ENCODE measurements around the gene PLEKHD1. TPM values are rescaled to one million over a fixed set of nuclear protein-coding genes. Genes with fewer than 3 reads are reported as not detected.

The PLEKHD1 gene
- total and polyA plus RNA-seq, 2 donors (not counting 1 experiment from before 2014, with no cell fraction given), result under 0.01 to 0.01 TPM

DNA sequence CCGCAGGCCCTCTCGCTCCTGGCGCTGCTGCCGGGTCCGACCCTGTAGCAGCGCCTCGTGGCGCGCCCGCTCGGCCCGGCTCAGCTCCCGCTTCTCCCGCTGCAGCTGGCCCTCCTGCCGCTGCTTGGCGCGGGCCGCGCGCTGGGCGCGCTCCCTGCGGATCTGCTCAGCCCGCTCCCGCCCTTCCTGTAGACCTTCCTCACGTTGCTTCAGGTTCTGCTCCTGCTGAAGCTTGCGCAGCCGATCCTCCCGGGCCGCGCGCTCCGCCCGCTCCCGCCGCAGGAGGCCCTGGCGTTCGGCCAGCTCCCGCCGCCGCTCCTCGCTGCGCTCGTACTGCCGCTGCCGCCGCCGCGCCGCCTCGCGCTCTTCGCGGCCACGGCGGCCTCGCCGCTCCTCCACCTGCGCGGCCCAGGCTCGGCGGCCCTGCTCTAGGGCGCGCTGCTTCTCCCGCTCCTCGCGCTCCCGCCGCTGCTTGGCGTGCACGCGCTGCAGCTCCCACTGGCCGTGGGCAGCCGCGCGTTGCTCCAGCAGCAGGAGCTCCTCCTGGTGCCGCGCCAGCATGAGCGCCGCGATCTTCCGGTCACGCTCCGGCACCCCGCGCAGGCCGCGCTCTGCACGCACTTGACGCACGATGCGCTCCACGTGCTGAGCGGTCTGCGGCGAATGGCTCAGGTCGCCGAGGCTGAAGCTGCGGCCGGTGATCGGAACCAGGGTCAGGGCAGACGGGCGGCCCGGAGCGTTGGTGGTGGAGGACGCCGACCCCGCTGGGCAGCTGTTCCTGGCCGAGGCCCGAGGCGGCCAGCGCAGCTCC lies 87.7 kb downstream of the PLEKHD1 start:
- peak overlapping the region in 1 of 4 experiments; percentile 28 for H3K4me3 ChIP-seq (replicated peaks in 1 of 4; ENCODE audit: control extremely low read depth in 1 of 4, insufficient read depth in 1 of 4, low read depth in 3 of 4, low read length in 4 of 4)
- H3K9ac ChIP-seq (ENCODE audit: insufficient read depth, low read length), result no peak overlapping the region
- H3K4me2 ChIP-seq (ENCODE audit: extremely low read depth, insufficient read depth, low read length), result peak overlapping the region; percentile 52
- no peak overlapping the region for H3K27ac ChIP-seq (ENCODE audit: insufficient read depth, low read length)
- TF ChIP-seq EZH2 (IDR thresholded peaks at IDR 0.05; ENCODE audit: low read length, missing control alignments), result peak; percentile 78
- TF ChIP-seq, protein P1, sequence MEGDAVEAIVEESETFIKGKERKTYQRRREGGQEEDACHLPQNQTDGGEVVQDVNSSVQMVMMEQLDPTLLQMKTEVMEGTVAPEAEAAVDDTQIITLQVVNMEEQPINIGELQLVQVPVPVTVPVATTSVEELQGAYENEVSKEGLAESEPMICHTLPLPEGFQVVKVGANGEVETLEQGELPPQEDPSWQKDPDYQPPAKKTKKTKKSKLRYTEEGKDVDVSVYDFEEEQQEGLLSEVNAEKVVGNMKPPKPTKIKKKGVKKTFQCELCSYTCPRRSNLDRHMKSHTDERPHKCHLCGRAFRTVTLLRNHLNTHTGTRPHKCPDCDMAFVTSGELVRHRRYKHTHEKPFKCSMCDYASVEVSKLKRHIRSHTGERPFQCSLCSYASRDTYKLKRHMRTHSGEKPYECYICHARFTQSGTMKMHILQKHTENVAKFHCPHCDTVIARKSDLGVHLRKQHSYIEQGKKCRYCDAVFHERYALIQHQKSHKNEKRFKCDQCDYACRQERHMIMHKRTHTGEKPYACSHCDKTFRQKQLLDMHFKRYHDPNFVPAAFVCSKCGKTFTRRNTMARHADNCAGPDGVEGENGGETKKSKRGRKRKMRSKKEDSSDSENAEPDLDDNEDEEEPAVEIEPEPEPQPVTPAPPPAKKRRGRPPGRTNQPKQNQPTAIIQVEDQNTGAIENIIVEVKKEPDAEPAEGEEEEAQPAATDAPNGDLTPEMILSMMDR (conservative IDR thresholded peaks at IDR 0.05 in 1 of 2, IDR thresholded peaks at IDR 0.05 in 1 of 2; ENCODE audit: low read depth in 1 of 2, low read length in 2 of 2), result no peak
- DNase-seq (ENCODE audit: low read depth in 2 of 2), result peak; percentile 9 to 14
- H2AFZ ChIP-seq (ENCODE audit: low read length), result no peak overlapping the region
- H3K27me3 ChIP-seq (ENCODE audit: control insufficient read depth, insufficient read depth, low read length), result peaks cover 49% of the 10 kb centered on the region
- no peaks in the 10 kb centered on the region for H3K4me1 ChIP-seq (ENCODE audit: control insufficient read depth, extremely low read depth, insufficient read depth, low read length)
- H4K20me1 ChIP-seq (ENCODE audit: control insufficient read depth, extremely low read depth, insufficient read depth, low read length), result no peaks in the 10 kb centered on the region
- no peaks in the 10 kb centered on the region for H3K36me3 ChIP-seq (ENCODE audit: control insufficient read depth, insufficient read depth, low read length)
- H3K9me3 ChIP-seq (ENCODE audit: control insufficient read depth, insufficient read depth, low read depth, low read length), result no peaks in the 10 kb centered on the region
- H3K79me2 ChIP-seq (ENCODE audit: control insufficient read depth, insufficient read depth, low read length), result no peaks in the 10 kb centered on the region

DNA sequence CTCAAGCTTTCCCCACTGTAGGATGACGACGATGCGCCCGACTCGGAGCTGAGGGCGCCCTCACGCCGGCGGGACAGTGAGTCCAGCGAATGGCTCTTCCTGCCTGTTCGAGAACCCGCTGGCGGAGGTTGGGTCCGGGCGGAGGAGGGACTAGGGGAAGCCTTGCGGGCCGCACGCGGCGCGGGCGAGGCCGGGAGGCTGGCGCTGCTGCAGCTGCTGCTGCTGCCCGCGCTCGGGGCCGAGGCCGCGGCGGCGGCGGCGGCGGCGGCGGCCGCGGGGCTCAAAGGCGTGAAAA lies 88.3 kb downstream of the PLEKHD1 start:
- no peak overlapping the region for H3K9ac ChIP-seq (ENCODE audit: insufficient read depth, low read length)
- no peak overlapping the region for H3K4me3 ChIP-seq (replicated peaks in 1 of 4; ENCODE audit: control extremely low read depth in 1 of 4, insufficient read depth in 1 of 4, low read depth in 3 of 4, low read length in 4 of 4)
- no peak overlapping the region for H3K4me2 ChIP-seq (ENCODE audit: extremely low read depth, insufficient read depth, low read length)
- H4K20me1 ChIP-seq (ENCODE audit: control insufficient read depth, extremely low read depth, insufficient read depth, low read length), result no peaks in the 10 kb centered on the region
- H3K36me3 ChIP-seq (ENCODE audit: control insufficient read depth, insufficient read depth, low read length), result no peaks in the 10 kb centered on the region
- no peak overlapping the region for H2AFZ ChIP-seq (ENCODE audit: low read length)
- no peaks in the 10 kb centered on the region for H3K9me3 ChIP-seq (ENCODE audit: control insufficient read depth, insufficient read depth, low read depth, low read length)
- no peak for TF ChIP-seq EZH2 (IDR thresholded peaks at IDR 0.05; ENCODE audit: low read length, missing control alignments)
- TF ChIP-seq, protein P1 (conservative IDR thresholded peaks at IDR 0.05 in 1 of 2, IDR thresholded peaks at IDR 0.05 in 1 of 2; ENCODE audit: low read depth in 1 of 2, low read length in 2 of 2), result no peak
- DNase-seq (ENCODE audit: low read depth in 2 of 2), result no peak
- H3K4me1 ChIP-seq (ENCODE audit: control insufficient read depth, extremely low read depth, insufficient read depth, low read length), result no peaks in the 10 kb centered on the region
- H3K79me2 ChIP-seq (ENCODE audit: control insufficient read depth, insufficient read depth, low read length), result no peaks in the 10 kb centered on the region
- no peak overlapping the region for H3K27ac ChIP-seq (ENCODE audit: insufficient read depth, low read length)
- H3K27me3 ChIP-seq (ENCODE audit: control insufficient read depth, insufficient read depth, low read length), result peaks cover 48% of the 10 kb centered on the region

DNA sequence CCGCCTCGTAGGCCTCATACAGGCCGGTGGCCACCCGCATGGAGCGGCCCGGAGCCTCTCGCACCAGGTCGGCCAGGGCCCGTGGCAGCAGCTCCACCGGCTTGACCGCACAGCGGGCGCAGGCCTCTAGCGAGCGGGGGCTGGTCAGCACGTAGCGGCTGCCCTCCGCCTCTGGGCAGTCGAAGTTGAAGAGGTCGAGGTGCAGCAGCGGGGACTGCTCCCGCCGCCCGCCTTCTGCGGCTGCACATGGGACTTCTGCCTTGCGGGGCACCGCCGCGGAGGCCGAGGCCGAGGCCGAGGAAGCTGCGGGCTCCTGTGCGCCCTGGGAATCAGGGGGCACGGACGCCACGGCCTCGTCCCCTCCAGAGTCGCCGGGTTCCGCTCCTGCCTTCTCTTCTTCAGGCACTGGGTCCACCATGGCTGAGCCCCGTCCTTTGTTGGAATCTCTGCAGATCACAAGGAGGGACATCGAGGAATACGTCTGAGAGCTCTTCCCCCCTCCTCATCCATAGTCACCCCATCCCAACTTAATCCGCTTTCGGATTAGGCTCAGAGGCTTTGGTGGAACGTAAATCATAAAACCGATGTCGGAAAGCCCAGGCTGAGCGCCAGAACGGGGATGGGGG lies 88.8 kb downstream of the PLEKHD1 start:
- Histone ChIP-seq H3K9ac (ENCODE audit: insufficient read depth, low read length) (no peak overlapping the region), H4K20me1 (ENCODE audit: control insufficient read depth, extremely low read depth, insufficient read depth, low read length) (no peaks in the 10 kb centered on the region), H3K27ac (ENCODE audit: insufficient read depth, low read length) (no peak overlapping the region), H3K9me3 (ENCODE audit: control insufficient read depth, insufficient read depth, low read depth, low read length) (no peaks in the 10 kb centered on the region), H3K4me3 (replicated peaks in 1 of 4; ENCODE audit: control extremely low read depth in 1 of 4, insufficient read depth in 1 of 4, low read depth in 3 of 4, low read length in 4 of 4) (no peak overlapping the region), H3K4me1 (ENCODE audit: control insufficient read depth, extremely low read depth, insufficient read depth, low read length) (no peaks in the 10 kb centered on the region), H3K36me3 (ENCODE audit: control insufficient read depth, insufficient read depth, low read length) (no peaks in the 10 kb centered on the region), H2AFZ (ENCODE audit: low read length) (no peak overlapping the region), H3K79me2 (ENCODE audit: control insufficient read depth, insufficient read depth, low read length) (no peaks in the 10 kb centered on the region), H3K4me2 (ENCODE audit: extremely low read depth, insufficient read depth, low read length) (peak overlapping the region; percentile 19), H3K27me3 (ENCODE audit: control insufficient read depth, insufficient read depth, low read length) (peaks cover 48% of the 10 kb centered on the region)
- TF ChIP-seq EZH2 (IDR thresholded peaks at IDR 0.05; ENCODE audit: low read length, missing control alignments), result peak; percentile 100
- TF ChIP-seq, protein P1 (conservative IDR thresholded peaks at IDR 0.05 in 1 of 2, IDR thresholded peaks at IDR 0.05 in 1 of 2; ENCODE audit: low read depth in 1 of 2, low read length in 2 of 2), result no peak
- no peak for DNase-seq (ENCODE audit: low read depth in 2 of 2)

Data from fibroblast of lung (primary cell).